IPS DF 4.7 (cell line): ENCODE measurements around the gene PLAGL1.
"Not testable (repeated sequence)": the region's sequence is repeated elsewhere in the genome, so short reads cannot be mapped to it uniquely, and the experiment has no call there.

Experiments used
- DNase-seq: peaks from one replicate; pipeline ENCODE4 v3.0.0-alpha.2; 2013; ENCODE audit warnings: low spot score; ENCODE audit errors: extremely low read depth

The PLAGL1 gene

GRCh38 chr6:144009628-144010027 is 1.6 kb upstream of the PLAGL1 start:
- not testable (repeated sequence) for DNase-seq

DNA sequence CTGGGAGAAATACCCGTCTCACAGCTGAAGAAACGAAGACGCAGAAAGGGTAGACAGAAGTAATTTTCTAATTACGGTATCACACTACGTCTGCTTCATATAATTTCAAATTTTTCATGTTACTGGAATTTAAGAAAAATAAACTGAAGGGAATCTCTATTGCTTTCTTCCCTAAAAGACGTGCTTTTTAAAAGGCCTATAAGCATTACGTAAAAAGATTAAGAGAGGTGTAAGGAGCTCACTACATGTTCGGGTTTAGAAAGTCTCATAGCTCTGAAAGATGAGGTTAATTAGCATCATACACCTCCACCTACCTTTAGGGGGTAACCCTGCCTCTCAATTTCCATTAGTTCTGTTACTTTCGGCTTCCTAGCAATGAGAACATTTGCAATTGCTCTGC is 787 bp upstream of the PLAGL1 start:
- DNase-seq, result no peak

DNA sequence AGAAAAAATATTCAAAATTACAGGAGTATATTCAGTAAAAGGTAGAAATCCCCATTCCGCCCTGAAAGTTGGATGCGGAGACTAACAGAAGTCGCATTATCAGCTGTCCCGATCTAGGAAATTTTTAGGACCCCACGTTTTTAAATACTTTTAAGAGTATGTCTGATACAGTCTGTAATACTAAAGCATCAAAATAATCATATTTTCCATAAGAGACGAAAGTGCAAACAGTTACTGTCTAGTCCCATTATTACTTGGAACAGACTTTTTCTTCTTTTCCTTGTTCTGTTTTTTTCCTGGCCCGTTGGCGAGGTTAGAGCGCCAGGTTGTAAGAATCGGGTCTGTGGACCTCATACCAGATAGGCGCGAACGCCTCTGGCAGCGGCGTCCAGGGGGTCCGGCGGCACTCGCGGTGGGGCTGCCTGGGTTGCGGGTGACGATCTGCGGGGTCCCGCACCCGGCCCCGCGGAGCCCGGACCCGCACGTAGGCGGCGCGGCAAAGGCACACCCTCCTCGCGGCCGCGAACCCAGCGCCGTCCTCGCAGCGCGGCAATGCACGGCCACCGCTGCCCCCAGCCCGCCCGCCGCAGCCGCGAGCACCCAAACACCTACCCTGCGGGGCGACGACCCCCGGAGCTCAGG is 460 bp downstream of the PLAGL1 start:
- no peak for DNase-seq

- DNase-seq, result no peak
Observed at GRCh38 chr6:144006736-144007477, 1.2 kb downstream of the PLAGL1 start.

DNA sequence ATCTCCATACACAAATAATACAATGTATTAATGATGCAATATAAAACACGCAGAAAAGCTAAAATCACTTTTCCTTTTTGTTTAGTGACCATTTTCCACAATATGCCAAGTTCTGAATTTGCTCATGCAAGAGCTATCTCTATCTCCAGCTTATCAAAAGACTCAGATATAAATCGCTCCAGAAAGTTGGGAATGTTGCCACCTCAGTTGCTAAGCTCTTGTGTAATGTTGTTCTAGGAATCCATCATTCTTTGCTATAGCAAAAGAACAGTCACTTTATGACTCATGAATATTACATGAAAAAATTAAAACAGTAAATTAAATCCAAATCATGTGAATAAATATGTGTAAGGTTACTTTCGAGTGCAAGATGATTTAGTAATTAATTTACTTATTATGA is 8.7 kb downstream of the PLAGL1 start:
- no peak for DNase-seq

- DNase-seq, result no peak
Observed at GRCh38 chr6:143998686-143999085, 9.4 kb downstream of the PLAGL1 start.

- DNase-seq, result no peak
Observed at GRCh38 chr6:143993965-143994646, 14.0 kb downstream of the PLAGL1 start.

DNA sequence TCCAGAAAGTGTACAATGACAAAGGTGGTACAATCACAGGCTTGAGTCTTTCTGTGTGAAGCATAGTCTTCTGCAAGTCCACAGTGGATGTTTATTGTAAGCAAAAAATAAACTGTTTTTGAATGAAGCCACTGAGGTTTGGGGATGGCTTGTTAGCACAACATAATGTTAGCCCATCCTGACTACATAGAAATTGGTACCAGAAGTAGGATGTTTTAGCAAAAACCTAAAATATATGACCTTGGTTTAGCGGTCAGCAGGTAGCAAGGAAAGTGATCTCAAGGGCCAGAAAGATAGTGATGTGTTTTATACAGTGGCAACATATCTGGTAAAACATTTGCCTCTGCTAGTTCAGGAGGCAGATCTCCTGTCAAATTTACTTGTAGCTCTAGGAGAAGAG is 15.8 kb downstream of the PLAGL1 start:
- no peak for DNase-seq

- DNase-seq, result no peak
Observed at GRCh38 chr6:143986463-143987065, 21.5 kb downstream of the PLAGL1 start.

DNA sequence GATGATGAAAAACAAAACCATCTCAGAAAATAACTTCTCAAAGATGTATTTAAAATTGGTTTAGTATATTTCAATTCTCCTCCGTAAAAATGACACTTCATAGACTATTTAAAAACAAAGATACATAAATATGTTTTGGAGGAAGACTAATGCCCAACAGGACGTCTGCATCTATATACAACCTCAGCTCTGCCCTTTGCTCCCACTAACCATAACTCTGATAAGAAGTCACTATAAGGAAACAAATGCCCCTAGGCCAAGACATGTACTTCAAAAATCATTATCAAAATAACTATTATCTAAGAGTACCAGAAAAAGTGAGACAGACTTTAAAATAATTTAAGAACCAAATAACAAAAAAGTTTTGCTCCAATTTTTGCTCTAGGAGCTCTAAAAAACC is 23.4 kb downstream of the PLAGL1 start:
- no peak for DNase-seq

- DNase-seq, result no peak
Observed at GRCh38 chr6:143982968-143983367, 25.1 kb downstream of the PLAGL1 start.

- DNase-seq, result no peak
Observed at GRCh38 chr6:143980921-143981320, 27.1 kb downstream of the PLAGL1 start.

GRCh38 chr6:143976806-143977349 is 31.2 kb downstream of the PLAGL1 start:
- DNase-seq, result no peak

DNA sequence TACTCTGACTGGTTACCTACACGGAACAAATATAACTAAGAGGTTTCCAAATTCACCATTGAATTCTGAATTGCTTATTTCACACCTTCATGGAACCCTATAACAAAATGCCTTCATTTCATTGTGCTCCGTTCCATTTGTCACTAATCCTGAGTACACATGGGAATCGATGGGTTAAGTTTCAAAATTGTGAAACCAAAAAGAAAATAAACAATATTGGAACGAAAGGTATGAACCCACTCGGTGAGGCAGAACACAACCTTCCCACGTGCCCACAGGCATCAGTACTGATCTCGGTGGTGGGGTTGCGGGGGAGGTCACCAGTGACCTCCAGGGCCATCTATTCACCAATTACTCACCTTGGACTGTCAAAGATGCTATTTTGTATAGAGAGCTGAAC is 34.0 kb downstream of the PLAGL1 start:
- no peak for DNase-seq

- DNase-seq, result peak; percentile 93
Observed at GRCh38 chr6:143973097-143973966, 34.7 kb downstream of the PLAGL1 start.

DNA sequence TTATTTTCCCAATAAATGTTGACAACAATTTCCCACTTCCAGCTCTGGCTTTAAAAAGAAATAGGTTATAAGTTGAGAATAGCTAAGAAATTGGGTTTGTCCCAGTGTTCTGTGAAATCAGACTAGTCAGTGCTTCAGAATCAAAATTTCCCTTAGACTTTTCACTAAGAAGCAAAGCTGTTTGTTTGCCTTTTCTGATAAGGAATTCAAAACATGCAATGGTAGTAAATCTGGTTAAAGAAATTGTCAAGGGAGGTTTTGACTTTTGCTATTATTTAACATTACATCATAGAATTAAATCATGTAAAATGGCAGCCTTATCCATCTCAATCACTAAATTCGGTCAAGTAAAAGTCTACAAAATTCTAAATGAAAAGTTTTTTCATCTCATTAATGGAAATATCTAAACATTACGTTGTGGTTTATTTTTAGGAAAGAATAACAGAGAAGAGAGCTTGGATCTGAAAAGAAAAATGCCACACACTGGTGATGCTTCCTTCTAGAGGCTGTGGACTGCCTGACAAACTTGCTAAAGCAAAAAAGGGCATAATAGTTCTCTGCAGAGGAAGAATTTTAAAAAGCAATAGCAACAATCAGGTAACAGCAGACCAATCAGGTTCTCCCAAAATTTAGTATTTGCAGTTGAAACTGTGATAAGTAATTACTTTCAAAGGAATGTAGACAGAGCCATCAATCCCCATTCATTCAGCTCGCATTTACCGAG is 36.4 kb downstream of the PLAGL1 start:
- DNase-seq, result no peak

GRCh38 chr6:143970456-143971218 is 37.4 kb downstream of the PLAGL1 start:
- DNase-seq, result no peak

GRCh38 chr6:143969077-143969476 is 39.0 kb downstream of the PLAGL1 start:
- no peak for DNase-seq

GRCh38 chr6:143967706-143968376 is 40.2 kb downstream of the PLAGL1 start:
- no peak for DNase-seq
